Spleen (tissue), 7 donors: ENCODE measurements around the gene CYBRD1.

Experiments used
- POLR2A ChIP-seq, 3 donors: fragments of 450-650 bp; IDR thresholded peaks; one replicate each; pipeline ENCODE4 v1.5.1; 2017; ENCODE audit warnings: antibody characterized with exemption in 3 of 3, mild to moderate bottlenecking in 1 of 3
- TF ChIP-seq, protein P1 (sequence below), 11 experiments: fragments of 200-600 bp in 7 of 11; fragments of 450-650 bp in 4 of 11; sonication (generic) in 4 of 11; IDR thresholded peaks in 8 of 11; conservative IDR thresholded peaks in 3 of 11; 1 replicate in 7 of 11; 2 replicates in 4 of 11; pipeline versions ENCODE4 v1.4.0 to v1.8.0; 2016 to 2021; ENCODE audit warnings: antibody characterized with exemption in 11 of 11, inconsistent platforms in 4 of 11, mild to moderate bottlenecking in 1 of 11
- donor health status: DM: no; HTN: no; CAD: no; lungs with moderate emphysema.
- donor health status: DM: no; HTN: no; CAD: no.
- donor health status: DM: no; HTN: no; CAD: no.

DNA sequence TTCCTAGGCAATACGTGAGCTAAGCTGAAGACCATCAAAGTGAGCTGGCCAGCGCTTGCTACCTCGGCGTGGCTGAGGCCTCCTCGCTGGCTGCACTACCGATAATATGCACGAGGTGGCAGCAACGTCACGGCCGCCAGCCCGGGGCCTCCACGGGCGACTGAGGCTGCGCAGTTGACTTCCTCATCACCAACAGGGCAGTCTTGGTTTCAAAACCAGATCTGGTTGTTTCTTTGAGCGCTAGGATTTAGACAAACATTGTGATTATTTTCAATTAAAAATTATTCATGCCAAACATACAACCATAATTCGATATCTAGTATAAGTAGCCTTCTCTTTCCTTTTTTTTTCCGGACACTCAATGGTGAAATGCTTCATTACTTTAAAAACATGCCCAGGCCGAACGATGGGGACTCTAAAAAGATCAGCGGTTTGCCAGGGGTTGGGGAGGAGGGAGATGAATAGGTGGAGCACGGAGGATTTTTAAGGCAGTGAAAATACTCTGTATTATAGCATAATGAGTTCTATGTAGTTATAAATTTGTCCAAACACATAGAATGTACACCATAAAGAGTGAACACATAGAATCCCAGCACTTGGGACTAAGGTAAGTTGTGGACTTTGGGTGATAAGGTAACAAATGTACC is 52.0 kb downstream of the CYBRD1 start:
- TF ChIP-seq, protein P1, sequence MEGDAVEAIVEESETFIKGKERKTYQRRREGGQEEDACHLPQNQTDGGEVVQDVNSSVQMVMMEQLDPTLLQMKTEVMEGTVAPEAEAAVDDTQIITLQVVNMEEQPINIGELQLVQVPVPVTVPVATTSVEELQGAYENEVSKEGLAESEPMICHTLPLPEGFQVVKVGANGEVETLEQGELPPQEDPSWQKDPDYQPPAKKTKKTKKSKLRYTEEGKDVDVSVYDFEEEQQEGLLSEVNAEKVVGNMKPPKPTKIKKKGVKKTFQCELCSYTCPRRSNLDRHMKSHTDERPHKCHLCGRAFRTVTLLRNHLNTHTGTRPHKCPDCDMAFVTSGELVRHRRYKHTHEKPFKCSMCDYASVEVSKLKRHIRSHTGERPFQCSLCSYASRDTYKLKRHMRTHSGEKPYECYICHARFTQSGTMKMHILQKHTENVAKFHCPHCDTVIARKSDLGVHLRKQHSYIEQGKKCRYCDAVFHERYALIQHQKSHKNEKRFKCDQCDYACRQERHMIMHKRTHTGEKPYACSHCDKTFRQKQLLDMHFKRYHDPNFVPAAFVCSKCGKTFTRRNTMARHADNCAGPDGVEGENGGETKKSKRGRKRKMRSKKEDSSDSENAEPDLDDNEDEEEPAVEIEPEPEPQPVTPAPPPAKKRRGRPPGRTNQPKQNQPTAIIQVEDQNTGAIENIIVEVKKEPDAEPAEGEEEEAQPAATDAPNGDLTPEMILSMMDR (IDR thresholded peaks at IDR 0.05 in 8 of 11, conservative IDR thresholded peaks at IDR 0.05 in 3 of 11), result peak; percentile 81 to 98 (median 95)
- no peak for TF ChIP-seq POLR2A (IDR thresholded peaks at IDR 0.05)
